Placental epithelial cell (primary cell): ENCODE results near the gene NAMPT. TPM values are rescaled to one million over a fixed set of nuclear protein-coding genes. Genes with fewer than 3 reads are reported as not detected.

ENCODE experiments used
- small RNA-seq: library from RNA; depleted of rRNA; stranded (forward); fragments of <200 nt; gene quantifications from one replicate; pipeline ENCODE3, GENCODE V24; 2012
- total RNA-seq: library from RNA; depleted of rRNA; stranded (reverse); fragments of >200 nt; gene quantifications from 2 replicates; pipeline ENCODE4 v1.2.3, GENCODE V29; 2012

NAMPT gene
- total RNA-seq = 20.0 and 22.8 TPM in 2 replicates

DNA sequence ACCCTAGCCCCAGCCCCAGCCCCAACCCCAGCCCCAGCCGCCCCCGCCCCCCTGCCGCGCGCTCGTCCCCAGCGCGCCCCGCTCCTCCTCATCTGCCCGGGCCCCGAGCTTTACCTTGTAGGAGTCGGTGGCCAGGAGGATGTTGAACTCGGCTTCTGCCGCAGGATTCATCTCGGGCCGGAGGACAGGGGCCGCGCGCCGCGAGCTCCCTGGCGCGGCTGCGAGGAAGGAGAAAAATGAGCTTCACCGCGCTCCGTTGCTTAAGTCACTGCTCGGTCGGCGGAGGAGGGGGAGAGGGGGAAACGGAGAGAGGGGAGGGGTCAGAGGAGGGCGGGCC, at the start of gene NAMPT:
Gene NAMPT (minus strand): TSS at position 270 of the 337 bp plus-strand sequence. CDS start 99 bp downstream, at position 171.

Small RNA genes within 50 kb of the gene (small RNA-seq; reads per million reads assigned to genes)
- gene RNU6-392P = not detected

Other genes starting within 250 kb of the NAMPT start
- 40.6 and 48.7 TPM in 2 replicates for gene SYPL1, start 172.7 kb downstream of the NAMPT start, total RNA-seq